NAMALWA (cell line): ENCODE measurements around the gene ZSWIM3.
A peak's percentile ranks its signal among the peaks of the same experiment; 100 is the strongest.
"Not testable (repeated sequence)": the region's sequence is repeated elsewhere in the genome, so short reads cannot be mapped to it uniquely, and the experiment has no call there.

Source experiments
- DNase-seq: peaks from one replicate; pipeline ENCODE4 v3.0.0-alpha.2; 2015; ENCODE audit warnings: low spot score

The ZSWIM3 gene

DNA sequence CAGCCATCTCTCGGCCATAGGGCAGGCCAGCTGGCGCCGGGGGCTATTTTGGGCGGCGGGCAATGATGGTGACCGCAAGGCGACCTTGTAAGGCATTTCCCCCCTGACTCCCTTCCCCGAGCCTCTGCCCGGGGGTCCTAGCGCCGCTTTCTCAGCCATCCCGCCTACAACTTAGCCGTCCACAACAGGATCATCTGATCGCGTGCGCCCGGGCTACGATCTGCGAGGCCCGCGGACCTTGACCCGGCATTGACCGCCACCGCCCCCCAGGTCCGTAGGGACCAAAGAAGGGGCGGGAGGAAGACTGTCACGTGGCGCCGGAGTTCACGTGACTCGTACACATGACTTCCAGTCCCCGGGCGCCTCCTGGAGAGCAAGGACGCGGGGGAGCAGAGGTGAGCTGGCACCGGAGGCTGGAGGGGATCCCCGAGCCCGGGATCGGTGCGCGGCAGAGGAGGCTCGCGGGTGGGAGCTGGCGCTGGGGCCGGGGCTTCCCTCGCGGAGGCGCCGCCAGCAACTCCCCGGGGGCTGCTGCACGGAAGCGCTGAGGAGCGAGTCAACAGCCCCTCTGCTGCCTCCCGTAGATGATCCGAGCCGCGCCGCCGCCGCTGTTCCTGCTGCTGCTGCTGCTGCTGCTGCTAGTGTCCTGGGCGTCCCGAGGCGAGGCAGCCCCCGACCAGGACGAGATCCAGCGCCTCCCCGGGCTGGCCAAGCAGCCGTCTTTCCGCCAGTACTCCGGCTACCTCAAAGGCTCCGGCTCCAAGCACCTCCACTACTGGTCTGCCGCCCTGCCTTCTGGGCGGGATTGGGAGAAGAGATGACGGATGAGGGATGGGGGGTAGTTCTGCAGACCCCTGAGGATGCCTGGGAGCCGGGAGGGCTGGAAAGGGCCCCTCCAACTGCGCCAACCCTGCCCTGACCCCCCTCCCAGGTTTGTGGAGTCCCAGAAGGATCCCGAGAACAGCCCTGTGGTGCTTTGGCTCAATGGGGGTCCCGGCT is 33.9 kb downstream of the ZSWIM3 start, which contains the start of the genes CTSA and NEURL2:
Gene CTSA (plus strand): TSS at position 351 of the 999 bp plus-strand sequence. CDS start 234 bp downstream, at position 585.
Gene NEURL2 (minus strand): TSS at position 224 of the 999 bp plus-strand sequence. CDS start 217 bp downstream, at position 7.
- peak; percentile 90 for DNase-seq

DNA sequence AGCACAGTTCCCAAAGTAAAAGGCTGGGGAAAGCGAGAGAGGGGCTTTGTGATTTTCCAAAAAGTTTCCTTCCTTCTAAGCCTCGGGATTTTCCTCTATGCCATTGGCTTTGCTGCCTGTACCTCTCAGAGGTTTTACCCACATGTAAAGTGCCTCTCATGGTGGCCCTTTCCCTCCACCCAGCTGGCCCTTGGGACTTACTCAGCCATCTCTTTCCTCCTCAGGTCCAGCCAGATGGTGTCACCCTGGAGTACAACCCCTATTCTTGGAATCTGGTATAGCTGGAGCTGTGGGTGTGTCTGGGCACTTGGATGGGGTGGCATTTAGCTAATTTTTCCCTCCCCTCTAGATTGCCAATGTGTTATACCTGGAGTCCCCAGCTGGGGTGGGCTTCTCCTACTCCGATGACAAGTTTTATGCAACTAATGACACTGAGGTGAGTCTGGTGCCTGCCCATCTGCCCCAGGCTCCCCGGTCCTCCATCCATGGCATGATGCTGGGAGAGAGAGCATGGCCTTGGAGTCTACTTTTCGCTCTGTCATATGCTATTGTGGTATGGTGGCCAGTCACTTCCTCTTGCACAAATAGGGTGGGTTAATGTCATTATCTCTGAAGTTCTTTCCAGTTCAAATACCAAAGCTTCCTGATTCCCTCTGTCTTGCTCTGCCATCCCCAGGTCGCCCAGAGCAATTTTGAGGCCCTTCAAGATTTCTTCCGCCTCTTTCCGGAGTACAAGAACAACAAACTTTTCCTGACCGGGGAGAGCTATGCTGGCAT is 34.8 kb downstream of the ZSWIM3 start:
- no peak for DNase-seq

DNA sequence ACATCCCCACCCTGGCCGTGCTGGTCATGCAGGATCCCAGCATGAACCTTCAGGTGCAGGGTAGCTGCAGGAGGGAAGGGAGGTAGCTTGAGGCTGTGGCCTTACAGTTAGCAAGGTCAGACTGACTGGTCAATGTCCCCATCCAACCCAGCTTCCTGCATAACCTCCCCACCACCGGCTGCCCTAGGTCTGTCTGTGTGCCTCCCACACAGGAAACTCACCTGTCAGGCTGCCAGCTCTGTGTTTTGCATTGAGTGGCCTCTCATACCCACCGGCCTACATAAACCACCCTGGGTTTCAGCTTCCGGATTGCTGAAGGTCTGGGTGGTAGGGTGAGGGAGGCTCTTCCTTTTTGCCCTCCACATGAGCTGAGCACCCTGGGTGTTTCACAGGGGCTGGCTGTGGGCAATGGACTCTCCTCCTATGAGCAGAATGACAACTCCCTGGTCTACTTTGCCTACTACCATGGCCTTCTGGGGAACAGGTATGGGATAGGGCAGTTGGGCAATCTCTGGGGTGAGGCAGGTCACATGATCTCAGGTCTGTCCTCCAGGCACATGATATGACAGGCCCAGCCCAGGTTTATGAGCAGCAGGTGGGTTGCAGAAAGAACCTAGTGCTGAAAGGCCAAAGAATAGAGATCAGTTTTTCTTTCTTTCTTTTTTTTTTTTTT is 35.5 kb downstream of the ZSWIM3 start:
- DNase-seq: no peak

DNA sequence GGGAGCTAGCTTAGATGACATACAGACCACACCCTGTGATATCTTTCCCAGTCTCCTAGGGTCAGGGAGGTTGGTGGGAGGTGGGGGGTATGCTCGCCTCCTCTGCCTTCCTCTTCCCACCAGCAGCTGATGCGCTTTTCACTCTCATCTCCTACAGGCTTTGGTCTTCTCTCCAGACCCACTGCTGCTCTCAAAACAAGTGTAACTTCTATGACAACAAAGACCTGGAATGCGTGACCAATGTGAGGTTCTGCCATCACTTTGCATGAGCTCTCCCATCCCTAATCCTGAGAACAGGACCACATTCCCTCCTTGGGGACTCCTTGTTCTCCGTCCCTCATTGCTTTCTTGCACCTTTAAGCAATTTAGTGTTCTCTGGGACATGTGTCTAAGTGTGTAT is 36.4 kb downstream of the ZSWIM3 start:
- DNase-seq: no peak

DNA sequence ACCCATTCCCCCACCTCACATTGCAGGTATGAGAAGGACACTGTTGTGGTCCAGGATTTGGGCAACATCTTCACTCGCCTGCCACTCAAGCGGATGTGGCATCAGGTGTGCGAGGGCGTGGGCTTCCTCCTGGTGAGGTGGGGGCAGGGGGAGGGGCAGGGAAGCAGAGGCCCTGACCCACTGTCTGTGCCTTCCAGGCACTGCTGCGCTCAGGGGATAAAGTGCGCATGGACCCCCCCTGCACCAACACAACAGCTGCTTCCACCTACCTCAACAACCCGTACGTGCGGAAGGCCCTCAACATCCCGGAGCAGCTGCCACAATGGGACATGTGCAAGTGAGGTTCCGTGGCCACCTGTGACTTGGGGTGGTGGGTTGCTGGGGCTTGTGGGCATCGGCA is 37.4 kb downstream of the ZSWIM3 start:
- DNase-seq: no peak

DNA sequence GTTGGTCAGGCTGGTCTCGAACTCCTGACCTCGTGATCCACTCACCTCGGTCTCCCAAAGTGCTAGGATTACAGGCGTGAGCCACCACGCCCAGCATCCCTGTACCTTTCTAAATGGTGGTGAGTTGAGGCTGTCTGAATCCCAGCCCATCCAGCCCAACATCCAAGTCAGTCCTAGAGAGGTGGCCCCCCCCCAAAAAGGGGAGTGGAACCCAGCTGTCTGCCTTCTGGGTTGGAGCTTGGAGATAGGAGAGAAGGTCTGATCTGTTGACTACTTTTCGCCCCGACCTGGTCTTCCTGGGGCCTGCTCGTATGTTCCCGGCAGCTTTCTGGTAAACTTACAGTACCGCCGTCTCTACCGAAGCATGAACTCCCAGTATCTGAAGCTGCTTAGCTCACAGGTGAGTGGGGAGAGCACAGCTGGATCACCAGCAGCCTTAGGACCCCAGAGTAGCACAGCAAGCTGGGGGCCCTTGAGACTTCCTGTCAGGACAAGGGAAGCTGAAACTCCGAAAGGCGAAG is 39.3 kb downstream of the ZSWIM3 start:
- no peak for DNase-seq

DNA sequence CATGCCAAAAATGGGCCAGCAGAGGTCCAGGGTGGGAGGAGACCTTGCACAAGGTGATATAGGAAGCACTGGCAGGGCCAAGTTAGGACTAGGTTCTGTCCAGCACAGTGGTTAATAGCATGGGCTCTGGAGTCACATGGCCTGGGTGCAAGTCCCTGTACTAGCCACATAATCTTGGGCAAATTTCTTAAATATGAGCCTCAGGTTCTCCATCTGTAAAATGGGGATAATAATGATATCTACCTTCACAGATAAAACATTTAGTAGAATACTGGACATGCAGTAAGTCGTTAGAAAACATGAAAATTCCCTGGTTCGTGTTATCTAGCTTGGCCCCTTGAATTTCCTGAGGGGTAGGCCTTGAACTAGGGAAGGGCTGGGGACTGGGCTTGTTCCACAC is 39.9 kb downstream of the ZSWIM3 start:
- no peak for DNase-seq

DNA sequence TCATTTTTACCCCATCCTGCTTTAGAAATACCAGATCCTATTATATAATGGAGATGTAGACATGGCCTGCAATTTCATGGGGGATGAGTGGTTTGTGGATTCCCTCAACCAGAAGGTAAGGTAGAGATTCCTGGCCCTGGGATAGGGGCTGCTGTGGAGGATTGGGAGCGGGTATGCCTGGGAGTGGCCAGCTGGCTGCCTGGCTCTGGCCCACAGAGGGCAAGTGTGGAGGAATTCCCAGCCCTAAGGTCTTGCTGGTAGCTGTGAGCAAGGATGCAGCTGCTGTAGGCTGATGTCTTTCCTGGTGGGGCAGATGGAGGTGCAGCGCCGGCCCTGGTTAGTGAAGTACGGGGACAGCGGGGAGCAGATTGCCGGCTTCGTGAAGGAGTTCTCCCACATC is 40.3 kb downstream of the ZSWIM3 start:
- no peak for DNase-seq

DNA sequence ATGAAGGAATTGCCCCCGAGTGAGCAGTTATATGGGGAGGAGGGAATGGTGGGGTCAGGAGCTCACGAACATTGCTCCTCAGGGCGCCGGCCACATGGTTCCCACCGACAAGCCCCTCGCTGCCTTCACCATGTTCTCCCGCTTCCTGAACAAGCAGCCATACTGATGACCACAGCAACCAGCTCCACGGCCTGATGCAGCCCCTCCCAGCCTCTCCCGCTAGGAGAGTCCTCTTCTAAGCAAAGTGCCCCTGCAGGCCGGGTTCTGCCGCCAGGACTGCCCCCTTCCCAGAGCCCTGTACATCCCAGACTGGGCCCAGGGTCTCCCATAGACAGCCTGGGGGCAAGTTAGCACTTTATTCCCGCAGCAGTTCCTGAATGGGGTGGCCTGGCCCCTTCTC is 40.9 kb downstream of the ZSWIM3 start:
- DNase-seq: no peak

DNA sequence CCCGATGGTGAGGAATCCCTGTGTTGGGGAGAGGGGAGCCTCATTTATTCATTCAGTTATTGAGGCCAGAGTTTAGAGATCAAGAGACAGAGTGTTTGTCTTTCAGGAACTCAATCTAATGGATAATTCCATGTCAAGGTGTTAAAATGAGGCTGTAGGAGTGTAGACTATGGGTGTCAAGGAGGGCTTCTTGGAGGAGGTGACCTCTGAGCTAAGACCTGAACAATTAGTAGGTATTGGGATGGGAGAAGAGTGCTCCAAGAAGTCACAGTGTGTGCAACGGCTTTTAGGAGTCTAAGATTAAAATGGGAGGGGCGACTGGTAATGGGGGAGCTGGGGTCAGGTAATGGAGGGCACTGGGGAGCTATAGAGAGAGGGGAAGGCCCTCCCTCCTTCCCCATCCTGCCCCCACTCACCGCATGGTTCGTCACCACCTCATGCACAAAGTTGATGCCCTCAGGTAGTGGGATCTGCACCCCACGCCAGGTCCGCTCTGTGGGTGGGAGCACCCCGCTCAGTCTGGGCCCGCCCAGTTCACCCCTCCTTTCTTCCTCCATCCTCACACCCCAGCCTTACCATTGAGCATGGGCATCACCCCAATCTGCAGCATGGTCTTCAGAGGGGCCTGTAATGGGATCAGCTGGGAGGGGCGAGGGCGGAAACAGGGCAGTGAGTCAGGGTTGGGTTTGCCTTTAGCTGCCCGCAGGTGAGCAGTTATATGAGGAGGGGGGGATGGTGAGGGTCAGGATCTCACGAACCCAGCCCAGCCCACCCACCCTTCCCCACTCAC is 41.8 kb downstream of the ZSWIM3 start:
- no peak for DNase-seq

DNA sequence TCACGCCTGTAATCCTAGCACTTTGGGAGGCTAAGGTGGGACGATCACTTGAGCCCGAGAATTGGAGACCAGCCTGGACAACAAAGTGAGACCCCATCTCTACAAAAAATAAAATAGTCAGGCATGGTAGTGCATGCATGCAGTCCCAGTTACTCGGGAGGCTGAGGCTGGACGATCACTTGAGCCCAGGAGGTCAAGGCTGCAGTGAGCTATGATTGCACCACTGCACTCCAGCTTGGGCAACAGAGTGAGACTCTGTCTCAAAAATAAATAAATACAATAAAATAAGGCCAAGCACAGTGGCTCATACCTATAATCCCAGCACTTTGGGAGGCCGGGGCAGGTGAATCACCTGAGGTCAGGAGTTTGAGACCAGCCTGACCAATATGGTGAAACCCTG is 43.9 kb downstream of the ZSWIM3 start:
- DNase-seq: not testable (repeated sequence)

DNA sequence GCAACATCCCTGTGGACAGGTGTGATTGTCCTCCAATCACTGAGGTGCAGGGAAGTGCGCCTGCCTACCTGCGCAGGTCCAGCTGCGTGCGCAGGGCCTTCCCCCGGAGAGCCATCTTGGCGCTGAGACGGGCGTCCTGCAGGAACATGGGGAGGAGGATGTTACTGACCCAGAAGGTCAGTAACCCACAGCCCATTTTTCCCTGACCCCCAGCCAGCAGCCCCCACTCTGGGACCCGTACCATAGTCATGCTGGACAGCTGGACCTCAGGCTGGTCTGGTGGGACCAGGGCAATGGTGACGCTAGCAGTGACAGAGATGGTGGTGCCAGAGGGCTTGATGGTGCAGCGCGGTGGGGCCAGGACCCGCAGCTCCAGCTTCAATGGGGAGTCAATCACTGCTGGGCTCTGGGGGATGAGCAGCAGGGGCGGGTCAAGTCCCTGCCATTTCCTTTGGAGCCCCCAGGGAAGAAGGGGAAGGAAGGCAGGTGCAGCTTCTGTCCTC is 44.8 kb downstream of the ZSWIM3 start:
- DNase-seq: no peak

DNA sequence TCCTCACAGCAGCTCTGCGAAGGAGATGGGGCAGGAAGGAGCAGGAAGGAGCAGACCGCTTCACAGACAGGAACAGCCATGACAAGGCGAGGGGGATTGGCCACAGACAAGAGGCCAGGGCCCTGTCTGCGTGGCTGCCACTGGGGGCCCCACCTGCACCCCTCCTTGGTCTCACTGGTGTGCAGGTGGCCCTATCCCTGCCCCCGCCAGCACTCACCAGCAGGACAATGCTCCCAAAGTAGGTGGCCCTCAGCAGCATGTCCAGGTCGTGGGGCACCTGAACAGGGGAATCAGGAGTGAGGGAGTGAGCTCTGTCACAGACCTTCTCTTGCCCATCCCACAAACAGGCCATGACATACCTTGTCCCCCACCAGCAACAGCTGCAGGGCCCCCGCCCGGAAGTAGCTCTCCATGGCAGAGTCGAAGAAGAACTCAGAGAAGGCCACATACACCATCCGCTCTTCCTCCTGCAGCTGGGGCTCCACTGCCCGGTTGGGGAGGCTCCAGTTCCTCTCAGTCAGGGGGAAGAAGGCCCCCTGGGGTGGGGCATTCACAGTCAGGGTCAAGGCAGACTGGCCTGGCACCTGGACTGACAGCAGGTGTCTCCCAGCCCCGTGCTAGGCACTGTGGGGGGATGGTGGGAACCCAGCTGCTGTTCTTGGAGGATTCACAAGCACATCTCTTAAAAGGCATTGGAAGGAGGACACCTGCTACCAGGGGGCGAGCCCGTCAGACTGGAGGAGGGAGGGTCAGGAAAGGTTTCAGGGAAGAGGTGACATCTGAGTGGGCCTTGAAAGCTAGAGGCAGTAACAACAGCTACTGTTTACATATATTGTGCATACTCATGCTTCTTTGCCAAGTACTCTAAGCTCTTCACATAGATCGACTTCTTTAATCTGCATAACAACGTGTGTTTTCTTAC is 47.4 kb downstream of the ZSWIM3 start:
- no peak for DNase-seq

DNA sequence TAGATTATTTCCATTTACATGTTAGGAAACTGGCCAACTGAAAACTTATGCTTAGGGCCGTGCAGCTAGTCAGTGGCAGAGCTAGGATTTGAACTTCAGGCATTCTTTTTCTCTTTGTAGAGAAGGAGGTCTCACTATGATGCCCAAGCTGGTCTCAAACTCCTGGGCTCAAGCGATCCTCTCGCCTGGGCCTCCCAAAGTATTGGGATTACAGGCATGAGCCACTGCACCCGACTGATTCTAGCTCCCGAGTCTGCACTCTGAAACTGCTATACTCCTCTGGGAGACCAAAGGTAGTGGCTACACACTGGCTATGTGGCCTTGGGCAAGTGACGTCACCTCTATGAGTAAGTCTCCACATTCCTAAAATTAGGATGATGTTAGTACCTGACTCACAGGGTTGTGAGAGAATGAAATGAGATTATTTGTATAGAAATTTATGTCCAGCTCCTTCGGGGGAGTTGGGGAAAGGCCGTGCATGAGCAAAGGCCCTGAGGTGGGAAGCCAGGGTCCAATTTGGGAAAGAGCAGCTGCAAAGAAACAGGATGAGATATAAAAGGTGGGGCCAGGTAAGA is 48.2 kb downstream of the ZSWIM3 start:
- DNase-seq: no peak

DNA sequence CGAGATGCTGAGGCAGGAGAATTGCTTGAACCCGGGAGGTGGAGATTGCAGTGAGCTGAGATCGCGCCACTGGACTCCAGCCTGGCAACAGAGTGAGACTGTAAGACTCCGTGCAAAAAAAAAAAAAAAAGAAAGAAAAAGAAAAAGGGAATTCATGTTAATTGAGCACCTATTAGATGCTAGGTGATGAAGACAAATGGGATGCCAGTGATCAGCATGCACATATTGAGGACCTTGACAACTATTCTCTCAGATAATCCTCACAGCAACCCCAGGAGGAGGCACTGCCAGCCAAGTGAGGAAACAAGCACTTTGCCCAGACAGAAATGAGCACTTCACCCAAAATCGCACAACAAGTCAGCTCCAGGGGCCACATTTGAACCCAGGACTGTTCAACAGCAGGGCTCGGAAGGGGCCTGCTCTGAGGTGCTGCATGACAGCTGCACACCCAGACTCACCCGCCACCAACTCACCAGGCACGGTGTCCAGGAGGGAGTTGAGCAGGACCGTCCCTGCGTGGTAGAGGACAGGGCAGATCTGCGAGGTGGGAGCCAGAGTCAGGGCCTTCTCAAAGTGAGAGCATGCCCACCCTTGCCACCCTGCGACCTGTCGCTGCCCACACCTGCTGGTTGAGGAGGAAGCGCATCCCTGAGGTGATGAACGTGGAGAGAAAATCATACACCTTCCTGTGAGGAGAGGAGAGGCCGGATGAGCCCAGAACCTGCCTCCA is 50.0 kb downstream of the ZSWIM3 start:
- no peak for DNase-seq

DNA sequence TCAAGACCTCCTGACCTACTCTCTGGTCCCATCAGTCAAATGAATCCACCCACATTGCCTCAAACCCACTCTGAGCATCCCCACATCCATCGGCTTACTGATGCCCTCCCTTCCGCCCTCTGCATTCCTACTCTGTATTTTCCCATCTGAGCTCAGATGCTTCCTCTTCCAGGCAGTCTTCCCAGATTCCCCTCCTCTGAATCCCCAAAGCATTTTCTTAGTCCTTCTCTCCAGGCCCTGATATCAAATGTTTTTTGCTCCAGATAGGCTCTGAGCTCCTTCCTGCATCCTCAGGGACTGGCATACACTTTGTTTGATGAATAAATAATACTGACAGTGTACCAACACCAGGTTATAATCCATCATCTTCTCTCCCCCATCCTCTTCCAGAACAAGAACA is 50.7 kb downstream of the ZSWIM3 start:
- DNase-seq: no peak

DNA sequence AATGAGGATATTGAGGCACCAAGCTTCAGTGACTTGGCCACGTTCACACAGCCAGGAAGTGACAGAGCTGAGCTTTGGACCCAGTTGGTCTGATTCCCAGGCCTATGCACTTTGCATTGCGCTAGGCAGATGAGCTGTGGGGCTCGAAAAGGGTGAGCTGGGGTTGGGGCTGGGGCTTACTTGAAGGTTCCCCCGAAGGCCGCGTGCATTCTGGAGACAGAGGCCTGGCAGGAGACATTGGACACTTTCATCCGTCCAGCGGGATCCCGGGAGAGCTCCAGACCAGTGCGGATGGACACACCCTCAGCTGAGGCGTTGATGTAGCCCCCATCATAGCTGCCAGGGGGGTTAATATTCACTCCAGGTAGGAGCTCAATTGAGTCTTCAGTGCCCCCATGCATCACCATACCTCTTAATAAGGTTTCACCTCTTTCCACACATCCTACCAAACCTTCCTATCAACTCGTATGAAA is 52.0 kb downstream of the ZSWIM3 start:
- DNase-seq: no peak

DNA sequence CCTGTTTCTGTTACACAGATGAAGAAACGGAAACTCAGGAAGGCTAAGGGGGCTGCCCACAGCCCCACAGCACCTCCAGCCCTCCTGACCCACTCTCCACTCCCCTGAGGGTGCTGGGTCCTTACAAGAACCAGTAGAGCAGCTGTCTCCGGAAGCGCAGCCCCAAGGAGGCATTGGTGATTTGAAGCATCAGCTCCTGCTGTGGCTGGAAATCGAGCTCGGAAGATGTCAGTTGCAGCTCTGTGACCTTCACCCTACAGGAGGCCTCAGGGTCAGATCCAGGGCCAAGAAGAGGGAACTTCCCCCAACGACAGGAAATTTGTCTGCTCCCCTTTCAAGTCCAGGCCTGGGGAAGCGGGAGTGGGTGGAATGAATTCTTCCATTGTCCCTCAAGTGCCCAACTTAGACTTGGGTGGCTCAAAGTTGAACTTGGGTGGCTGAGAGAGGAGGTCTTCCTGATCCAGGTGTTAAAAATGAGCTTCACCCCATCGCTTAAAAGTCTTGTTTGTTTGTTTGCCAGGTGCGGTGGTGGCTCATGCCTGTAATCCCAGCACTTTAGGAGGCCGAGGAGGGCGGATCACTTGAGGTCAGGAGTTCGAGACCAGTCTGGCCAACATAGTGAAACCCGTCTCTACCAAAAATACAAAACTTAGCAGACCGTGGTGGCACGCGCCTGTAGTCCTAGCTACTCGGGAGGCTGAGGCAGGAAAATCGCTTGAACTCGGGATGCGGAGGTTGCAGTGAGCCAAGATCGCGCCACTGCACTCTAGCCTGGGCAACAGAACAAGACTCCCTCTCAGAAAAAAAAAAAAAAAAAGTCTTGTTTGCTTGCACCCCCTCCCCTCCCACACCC is 52.6 kb downstream of the ZSWIM3 start:
- DNase-seq: no peak
